Right atrium auricular region (tissue), 2 donors: ENCODE results near the gene OTUD1. TPM values are rescaled to one million over a fixed set of nuclear protein-coding genes. Genes with fewer than 3 reads are reported as not detected.

Experiments
- DNase-seq: peaks from one replicate; pipeline ENCODE4 v3.0.0-alpha.2; 2019; ENCODE audit warnings: low spot score
- H3K27ac ChIP-seq, 2 donors: fragments of 200-600 bp; sonication (generic); 1 replicate in 1 of 2; 2 replicates in 1 of 2; pipeline ENCODE4 v1.5.1; 2016 to 2019
- H3K27me3 ChIP-seq, 2 donors: fragments of 200-600 bp; sonication (generic); one replicate each; pipeline versions ENCODE4 v1.5.1 to v1.6.0; 2017 to 2019
- H3K36me3 ChIP-seq: fragments of 200-600 bp; sonication (generic); one replicate; pipeline ENCODE4 v1.5.1; 2016
- H3K4me1 ChIP-seq, 2 donors: fragments of 200-600 bp; sonication (generic); one replicate each; pipeline versions ENCODE4 v1.5.1 to v1.6.0; 2017 to 2019
- H3K4me3 ChIP-seq, 2 donors: fragments of 200-600 bp; sonication (generic); 1 replicate in 1 of 2; 2 replicates in 1 of 2; pipeline ENCODE4 v1.5.1; 2017 to 2019; ENCODE audit warnings: mild to moderate bottlenecking in 1 of 2, moderate library complexity in 1 of 2
- H3K9me3 ChIP-seq, 2 donors: fragments of 200-600 bp; sonication (generic); one replicate each; pipeline ENCODE4 v1.5.1; 2019
- total RNA-seq, 2 donors: library from RNA; depleted of rRNA; stranded (reverse); fragments of >200 nt; gene quantifications; one replicate each; pipeline ENCODE4 v1.1.0, GENCODE V29; 2016
- TF ChIP-seq, protein P1 (sequence below), 2 donors: fragments of 200-600 bp; sonication (generic); IDR thresholded peaks; one replicate each; pipeline ENCODE4 v1.5.1; 2019; ENCODE audit warnings: antibody characterized with exemption in 2 of 2

OTUD1 gene
- total RNA-seq, 2 donors from 2014 or later: 9.1 to 27.1 TPM

- Histone ChIP-seq H3K27me3 (no peaks in the 10 kb centered on the region), H3K4me3 (no peak overlapping the region), H3K9me3 (no peaks in the 10 kb centered on the region), H3K36me3 (no peaks in the 10 kb centered on the region), H3K4me1 (peaks cover 0 to 7% of the 10 kb centered on the region in 2 donors), H3K27ac (no peak overlapping the region)
- TF ChIP-seq, protein P1, sequence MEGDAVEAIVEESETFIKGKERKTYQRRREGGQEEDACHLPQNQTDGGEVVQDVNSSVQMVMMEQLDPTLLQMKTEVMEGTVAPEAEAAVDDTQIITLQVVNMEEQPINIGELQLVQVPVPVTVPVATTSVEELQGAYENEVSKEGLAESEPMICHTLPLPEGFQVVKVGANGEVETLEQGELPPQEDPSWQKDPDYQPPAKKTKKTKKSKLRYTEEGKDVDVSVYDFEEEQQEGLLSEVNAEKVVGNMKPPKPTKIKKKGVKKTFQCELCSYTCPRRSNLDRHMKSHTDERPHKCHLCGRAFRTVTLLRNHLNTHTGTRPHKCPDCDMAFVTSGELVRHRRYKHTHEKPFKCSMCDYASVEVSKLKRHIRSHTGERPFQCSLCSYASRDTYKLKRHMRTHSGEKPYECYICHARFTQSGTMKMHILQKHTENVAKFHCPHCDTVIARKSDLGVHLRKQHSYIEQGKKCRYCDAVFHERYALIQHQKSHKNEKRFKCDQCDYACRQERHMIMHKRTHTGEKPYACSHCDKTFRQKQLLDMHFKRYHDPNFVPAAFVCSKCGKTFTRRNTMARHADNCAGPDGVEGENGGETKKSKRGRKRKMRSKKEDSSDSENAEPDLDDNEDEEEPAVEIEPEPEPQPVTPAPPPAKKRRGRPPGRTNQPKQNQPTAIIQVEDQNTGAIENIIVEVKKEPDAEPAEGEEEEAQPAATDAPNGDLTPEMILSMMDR (IDR thresholded peaks at IDR 0.05): no peak
- DNase-seq: no peak
These were observed 20.5 kb downstream of the OTUD1 start for GRCh38 chr10:23459308-23459939.

DNA sequence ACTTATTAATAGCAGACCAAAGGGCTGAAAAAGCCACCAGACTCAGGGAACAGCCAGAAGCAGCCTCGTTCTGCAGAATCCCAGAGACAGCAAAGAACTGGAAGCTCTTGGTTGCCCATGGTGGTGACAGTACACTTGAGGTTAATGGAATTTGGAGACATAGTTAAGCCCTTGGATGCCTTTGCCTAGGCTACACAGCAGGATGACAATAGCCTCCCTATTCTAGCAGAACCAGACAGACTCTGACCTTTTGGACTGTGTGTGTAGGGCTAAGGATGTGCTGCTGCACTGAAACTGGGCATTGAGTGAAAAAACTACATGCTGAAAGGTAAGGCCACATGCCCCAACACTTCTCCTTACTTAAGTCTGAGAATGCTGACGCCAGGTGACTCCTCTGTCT, 22.7 kb downstream of the OTUD1 start:
- no peaks in the 10 kb centered on the region for H3K36me3 ChIP-seq
- DNase-seq: no peak
- H3K4me3 ChIP-seq: no peak overlapping the region
- TF ChIP-seq, protein P1 (IDR thresholded peaks at IDR 0.05): no peak
- H3K27me3 ChIP-seq: no peaks in the 10 kb centered on the region
- H3K27ac ChIP-seq: peak overlapping the region in 1 of 2 donors; percentile 57
- H3K4me1 ChIP-seq: peaks cover 0 to 7% of the 10 kb centered on the region in 2 donors
- no peaks in the 10 kb centered on the region for H3K9me3 ChIP-seq

DNA sequence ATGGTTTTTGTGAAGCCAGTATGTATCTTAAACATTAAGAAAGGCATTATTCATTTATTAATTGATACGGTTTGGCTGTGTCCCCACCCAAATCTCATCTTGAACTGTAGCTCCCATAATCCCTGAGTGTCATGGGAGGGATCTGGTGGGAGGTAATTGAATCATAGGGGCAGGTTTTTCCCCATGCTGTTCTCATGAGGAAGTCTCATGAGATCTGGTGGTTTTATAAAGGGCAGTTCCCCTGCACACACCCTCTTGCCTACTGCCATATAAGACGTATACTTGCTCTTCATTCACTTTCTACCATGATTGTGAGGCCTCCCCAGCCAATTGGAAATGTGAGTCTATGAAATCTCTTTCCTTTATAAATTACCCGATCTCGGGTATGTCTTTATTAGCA, 28.1 kb downstream of the OTUD1 start:
- no peaks in the 10 kb centered on the region for H3K27me3 ChIP-seq
- no peak overlapping the region for H3K27ac ChIP-seq
- DNase-seq: no peak
- no peak overlapping the region for H3K4me3 ChIP-seq
- no peaks in the 10 kb centered on the region for H3K36me3 ChIP-seq
- TF ChIP-seq, protein P1 (IDR thresholded peaks at IDR 0.05): no peak
- H3K9me3 ChIP-seq: no peaks in the 10 kb centered on the region
- H3K4me1 ChIP-seq: peaks cover 0 to under 1% of the 10 kb centered on the region in 2 donors

DNA sequence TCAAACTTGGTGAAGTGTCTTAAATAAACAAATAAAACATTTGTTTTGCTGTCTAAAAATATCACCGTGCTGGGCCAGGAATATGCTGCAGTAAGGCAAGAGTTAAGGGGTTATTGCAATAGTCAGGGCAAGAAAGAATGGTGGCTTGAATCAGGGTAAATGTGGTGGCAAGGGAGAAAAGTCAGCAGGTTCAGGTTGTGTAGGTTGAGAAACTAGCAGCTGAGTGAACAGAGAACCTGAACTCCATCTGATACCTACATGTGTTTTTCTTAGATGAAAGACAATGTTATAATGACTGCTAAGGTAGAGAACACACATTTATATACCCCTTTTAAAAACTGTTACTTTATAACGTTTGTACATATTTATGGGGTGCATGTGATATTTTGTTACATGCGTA, 28.7 kb downstream of the OTUD1 start:
- H3K9me3 ChIP-seq: no peaks in the 10 kb centered on the region
- H3K4me3 ChIP-seq: no peak overlapping the region
- H3K36me3 ChIP-seq: no peaks in the 10 kb centered on the region
- TF ChIP-seq, protein P1 (IDR thresholded peaks at IDR 0.05): no peak
- no peaks in the 10 kb centered on the region for H3K27me3 ChIP-seq
- no peak overlapping the region for H3K27ac ChIP-seq
- H3K4me1 ChIP-seq: no peaks in the 10 kb centered on the region
- no peak for DNase-seq

GRCh38 chr10:23469596-23470237, 30.8 kb downstream of the OTUD1 start:
- H3K27ac ChIP-seq: no peak overlapping the region
- no peak for DNase-seq
- no peak overlapping the region for H3K4me3 ChIP-seq
- no peaks in the 10 kb centered on the region for H3K27me3 ChIP-seq
- no peaks in the 10 kb centered on the region for H3K4me1 ChIP-seq
- no peaks in the 10 kb centered on the region for H3K9me3 ChIP-seq
- H3K36me3 ChIP-seq: no peaks in the 10 kb centered on the region
- TF ChIP-seq, protein P1 (IDR thresholded peaks at IDR 0.05): no peak
